ENCODE data around the gene RPA3. TPM values are rescaled to one million over a fixed set of nuclear protein-coding genes. Genes with fewer than 3 reads are reported as not detected.
A peak's percentile ranks its signal among the peaks of the same experiment; 100 is the strongest.

RPA3 gene
- total and polyA plus RNA-seq, 9 of the 15 experiments (the other 6 are each of a cell fraction or from before 2014, with no cell fraction given): 68.5 to 265 (median 125) TPM

DNA sequence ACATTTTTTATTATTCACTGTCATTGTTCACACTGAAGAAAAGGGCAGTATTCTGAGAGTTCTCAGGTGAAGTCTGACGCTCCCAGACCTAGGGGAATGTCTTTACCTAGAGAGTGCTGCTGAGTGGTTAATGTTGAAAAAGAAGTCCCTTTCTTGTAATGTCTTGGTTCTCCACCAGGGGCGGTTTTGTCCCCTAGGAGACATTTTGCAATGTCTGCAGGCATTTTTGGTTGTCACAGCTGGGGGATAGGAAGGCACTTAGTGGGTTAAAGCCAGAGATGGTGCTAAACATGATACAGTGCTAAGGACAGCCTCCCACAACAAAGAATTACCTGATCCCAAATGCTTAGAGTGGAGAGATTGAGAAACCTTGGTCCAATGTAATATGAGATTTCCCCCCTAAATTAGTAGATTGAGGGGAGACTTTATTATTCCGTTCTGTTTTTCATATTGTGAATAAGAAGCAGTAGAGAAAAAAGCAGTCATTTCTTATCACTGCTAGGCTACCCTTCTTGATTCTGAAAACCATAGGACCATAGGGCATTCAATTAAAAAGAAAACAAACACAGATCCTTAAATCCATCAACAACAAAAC is 64.7 kb downstream of the RPA3 start:
- no peaks in the 10 kb centered on the region for H3K9me3 ChIP-seq (replicated peaks; ENCODE audit: control insufficient read depth, insufficient read depth, low read depth, low read length)
- no peak overlapping the region for H3K27ac ChIP-seq (ENCODE audit: extremely low read depth, low read depth, low read length)
- no peak overlapping the region for H3K4me2 ChIP-seq (ENCODE audit: insufficient read depth, low read length)
- no peaks in the 10 kb centered on the region for H3K9me1 ChIP-seq (ENCODE audit: control insufficient read depth, insufficient read depth, low read length)
- no peaks in the 10 kb centered on the region for H3K36me3 ChIP-seq (ENCODE audit: control insufficient read depth, insufficient read depth, low read length)
- peaks cover 0 to 6% of the 10 kb centered on the region in 2 experiments; a peak in 2 of 5 replicates for H3K4me1 ChIP-seq (replicated peaks in 1 of 2; ENCODE audit: control insufficient read depth in 2 of 2, insufficient read depth in 2 of 2, low read length in 2 of 2)
- H4K20me1 ChIP-seq (replicated peaks; ENCODE audit: control insufficient read depth, insufficient read depth, low read length): no peaks in the 10 kb centered on the region
- intact Hi-C loops (cut with micrococcal nuclease) (no loop called here), in situ Hi-C loops (cut with MboI) (no loop called here)
- no peak overlapping the region for H3K4me3 ChIP-seq
- H3K27me3 ChIP-seq (ENCODE audit: control insufficient read depth in 2 of 2, insufficient read depth in 2 of 2, low read length in 2 of 2): no peaks in the 10 kb centered on the region
- POLR2A ChIA-PET: interaction anchor here (0.6 kb wide), 1 partner anchor 22 kb away, joined by 4 read pairs; no protein-coding TSS in a partner anchor
- H3K9ac ChIP-seq (ENCODE audit: insufficient read depth in 1 of 2, low read depth in 2 of 2, low read length in 2 of 2): no peak overlapping the region
- CTCF ChIA-PET (ENCODE audit: low intra/inter-chr PET ratio): interaction anchor here (1.0 kb wide), 1 partner anchor 564 kb away, joined by 3 read pairs; no protein-coding TSS in a partner anchor
- no TSS peak for BruUV-seq (replicated peaks)
- WGBS (ENCODE audit: insufficient coverage, low coverage, missing lambda C conversion rate): 25% methylated on average over 3 of the region's 3 CpGs
- peaks cover 13% of the 10 kb centered on the region; the same call in 1 of the 3 replicates for H3K79me2 ChIP-seq (ENCODE audit: control insufficient read depth, insufficient read depth, low read length)
- peak; percentile 89 for ATAC-seq
- DNase-seq (ENCODE audit: extremely low read depth in 1 of 4, low spot score in 3 of 4): peak; percentile 42 to 67 (median 49)
- no peak overlapping the region for H2AFZ ChIP-seq (ENCODE audit: low read depth, low read length)
- FAIRE-seq: peak; percentile 75
- TF ChIP-seq NFRKB (IDR thresholded peaks at IDR 0.05; ENCODE audit: low read depth) (no peak), ZNF444 (CRISPR knock-in tag; IDR thresholded peaks at IDR 0.05) (no peak), ZNF263 (CRISPR knock-in tag; IDR thresholded peaks at IDR 0.05; ENCODE audit: borderline replicate concordance) (no peak), CBX3 (IDR thresholded peaks at IDR 0.05; ENCODE audit: borderline replicate concordance in 1 of 2, low read length in 2 of 2) (0 out of 3 replicates have a peak, but pooled peaks of 1 of the 2 experiments have one; percentile 27), PREB (CRISPR knock-in tag; IDR thresholded peaks at IDR 0.05) (no peak), RB1 (IDR thresholded peaks at IDR 0.05; ENCODE audit: low read depth) (no peak), RFX1 (IDR thresholded peaks at IDR 0.05) (peak; percentile 11; the same call in 1 of the 2 replicates), RAD21 (CRISPR knock-in tag; conservative IDR thresholded peaks at IDR 0.05 in 1 of 2, IDR thresholded peaks at IDR 0.05 in 1 of 2) (peak; percentile 8 to 46; a peak in 2 of 4 replicates), ELF2 (CRISPR knock-in tag; IDR thresholded peaks at IDR 0.05) (no peak), POLR2B (IDR thresholded peaks at IDR 0.05; ENCODE audit: low read depth, partially characterized antibody) (no peak), YY1 (IDR thresholded peaks at IDR 0.05; ENCODE audit: borderline replicate concordance in 1 of 3, control insufficient read depth in 1 of 3, extremely low read depth in 1 of 3, insufficient read depth in 3 of 3, insufficient read length in 1 of 3, insufficient replicate concordance in 2 of 3, low read depth in 1 of 3, low read length in 2 of 3) (peak in 1 of 3 experiments; percentile 82)
- TF ChIP-seq, protein P1, sequence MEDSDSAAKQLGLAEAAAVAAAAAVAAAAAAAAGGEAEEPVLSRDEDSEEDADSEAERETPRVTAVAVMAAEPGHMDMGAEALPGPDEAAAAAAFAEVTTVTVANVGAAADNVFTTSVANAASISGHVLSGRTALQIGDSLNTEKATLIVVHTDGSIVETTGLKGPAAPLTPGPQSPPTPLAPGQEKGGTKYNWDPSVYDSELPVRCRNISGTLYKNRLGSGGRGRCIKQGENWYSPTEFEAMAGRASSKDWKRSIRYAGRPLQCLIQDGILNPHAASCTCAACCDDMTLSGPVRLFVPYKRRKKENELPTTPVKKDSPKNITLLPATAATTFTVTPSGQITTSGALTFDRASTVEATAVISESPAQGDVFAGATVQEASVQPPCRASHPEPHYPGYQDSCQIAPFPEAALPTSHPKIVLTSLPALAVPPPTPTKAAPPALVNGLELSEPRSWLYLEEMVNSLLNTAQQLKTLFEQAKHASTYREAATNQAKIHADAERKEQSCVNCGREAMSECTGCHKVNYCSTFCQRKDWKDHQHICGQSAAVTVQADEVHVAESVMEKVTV (CRISPR knock-in tag; IDR thresholded peaks at IDR 0.05): no peak
- TF ChIP-seq, protein P2, sequence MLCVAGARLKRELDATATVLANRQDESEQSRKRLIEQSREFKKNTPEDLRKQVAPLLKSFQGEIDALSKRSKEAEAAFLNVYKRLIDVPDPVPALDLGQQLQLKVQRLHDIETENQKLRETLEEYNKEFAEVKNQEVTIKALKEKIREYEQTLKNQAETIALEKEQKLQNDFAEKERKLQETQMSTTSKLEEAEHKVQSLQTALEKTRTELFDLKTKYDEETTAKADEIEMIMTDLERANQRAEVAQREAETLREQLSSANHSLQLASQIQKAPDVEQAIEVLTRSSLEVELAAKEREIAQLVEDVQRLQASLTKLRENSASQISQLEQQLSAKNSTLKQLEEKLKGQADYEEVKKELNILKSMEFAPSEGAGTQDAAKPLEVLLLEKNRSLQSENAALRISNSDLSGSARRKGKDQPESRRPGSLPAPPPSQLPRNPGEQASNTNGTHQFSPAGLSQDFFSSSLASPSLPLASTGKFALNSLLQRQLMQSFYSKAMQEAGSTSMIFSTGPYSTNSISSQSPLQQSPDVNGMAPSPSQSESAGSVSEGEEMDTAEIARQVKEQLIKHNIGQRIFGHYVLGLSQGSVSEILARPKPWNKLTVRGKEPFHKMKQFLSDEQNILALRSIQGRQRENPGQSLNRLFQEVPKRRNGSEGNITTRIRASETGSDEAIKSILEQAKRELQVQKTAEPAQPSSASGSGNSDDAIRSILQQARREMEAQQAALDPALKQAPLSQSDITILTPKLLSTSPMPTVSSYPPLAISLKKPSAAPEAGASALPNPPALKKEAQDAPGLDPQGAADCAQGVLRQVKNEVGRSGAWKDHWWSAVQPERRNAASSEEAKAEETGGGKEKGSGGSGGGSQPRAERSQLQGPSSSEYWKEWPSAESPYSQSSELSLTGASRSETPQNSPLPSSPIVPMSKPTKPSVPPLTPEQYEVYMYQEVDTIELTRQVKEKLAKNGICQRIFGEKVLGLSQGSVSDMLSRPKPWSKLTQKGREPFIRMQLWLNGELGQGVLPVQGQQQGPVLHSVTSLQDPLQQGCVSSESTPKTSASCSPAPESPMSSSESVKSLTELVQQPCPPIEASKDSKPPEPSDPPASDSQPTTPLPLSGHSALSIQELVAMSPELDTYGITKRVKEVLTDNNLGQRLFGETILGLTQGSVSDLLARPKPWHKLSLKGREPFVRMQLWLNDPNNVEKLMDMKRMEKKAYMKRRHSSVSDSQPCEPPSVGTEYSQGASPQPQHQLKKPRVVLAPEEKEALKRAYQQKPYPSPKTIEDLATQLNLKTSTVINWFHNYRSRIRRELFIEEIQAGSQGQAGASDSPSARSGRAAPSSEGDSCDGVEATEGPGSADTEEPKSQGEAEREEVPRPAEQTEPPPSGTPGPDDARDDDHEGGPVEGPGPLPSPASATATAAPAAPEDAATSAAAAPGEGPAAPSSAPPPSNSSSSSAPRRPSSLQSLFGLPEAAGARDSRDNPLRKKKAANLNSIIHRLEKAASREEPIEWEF (CRISPR knock-in tag; IDR thresholded peaks at IDR 0.05): no peak
